ENCODE measurements around the gene SEMA5A. TPM values are rescaled to one million over a fixed set of nuclear protein-coding genes. Genes with fewer than 3 reads are reported as not detected.

SEMA5A gene
- total RNA-seq, 5 donors from 2014 or later (not counting 1 experiment from before 2014, with no cell fraction given) = 0.60 to 5.1 (median 1.5) TPM

GRCh38 chr5:9573796-9574195 lies 27.9 kb upstream of the SEMA5A start:
- Mint-ChIP-seq H3K36me3 (no peaks in the 10 kb centered on the region), H3K9me3 (peaks cover 15 to 19% (median 17%) of the 10 kb centered on the region in 3 donors), H3K4me3 (no peak overlapping the region), H3K4me1 (no peaks in the 10 kb centered on the region), H3K27ac (no peak overlapping the region), H3K27me3 (no peaks in the 10 kb centered on the region)
- CTCF ChIA-PET = no interaction called here
- no peak for ATAC-seq (replicated peaks in 1 of 4)
- H3K4me3 ChIP-seq (ENCODE audit: control insufficient read depth in 1 of 2, extremely low read depth in 1 of 2, low read length in 1 of 2) = no peak overlapping the region
- H3K9me3 ChIP-seq = no peaks in the 10 kb centered on the region
- H3K27me3 ChIP-seq (replicated peaks in 1 of 2; ENCODE audit: control insufficient read depth in 2 of 2, extremely low read depth in 1 of 2, insufficient read depth in 2 of 2, low read length in 1 of 2) = no peaks in the 10 kb centered on the region
- no CpG with 5 or more reads among the region's 6 CpGs for WGBS (ENCODE audit: insufficient coverage)
- POLR2A ChIA-PET = no interaction called here
- H3K27ac ChIP-seq (ENCODE audit: low read length) = no peak overlapping the region
- H3K4me1 ChIP-seq (ENCODE audit: control insufficient read depth in 1 of 2, extremely low read depth in 1 of 2, insufficient read depth in 2 of 2, low read length in 2 of 2) = no peaks in the 10 kb centered on the region
- no peaks in the 10 kb centered on the region for H3K36me3 ChIP-seq (ENCODE audit: control insufficient read depth in 2 of 2, extremely low read depth in 1 of 2, insufficient read depth in 1 of 2, low read length in 1 of 2)
- DNase-seq = no peak

- POLR2A ChIA-PET = no interaction called here
- H3K36me3 Mint-ChIP-seq = no peaks in the 10 kb centered on the region
- H3K4me1 Mint-ChIP-seq = no peaks in the 10 kb centered on the region
- no peak overlapping the region for H3K4me3 Mint-ChIP-seq
- no peak for DNase-seq
- Histone ChIP-seq H3K36me3 (ENCODE audit: control insufficient read depth in 2 of 2, extremely low read depth in 1 of 2, insufficient read depth in 1 of 2, low read length in 1 of 2) (no peaks in the 10 kb centered on the region), H3K27ac (ENCODE audit: low read length) (no peak overlapping the region), H3K4me3 (ENCODE audit: control insufficient read depth in 1 of 2, extremely low read depth in 1 of 2, low read length in 1 of 2) (no peak overlapping the region), H3K9me3 (no peaks in the 10 kb centered on the region), H3K4me1 (ENCODE audit: control insufficient read depth in 1 of 2, extremely low read depth in 1 of 2, insufficient read depth in 2 of 2, low read length in 2 of 2) (no peaks in the 10 kb centered on the region), H3K27me3 (replicated peaks in 1 of 2; ENCODE audit: control insufficient read depth in 2 of 2, extremely low read depth in 1 of 2, insufficient read depth in 2 of 2, low read length in 1 of 2) (no peaks in the 10 kb centered on the region)
- H3K9me3 Mint-ChIP-seq = peaks cover 14 to 19% (median 17%) of the 10 kb centered on the region in 3 donors
- no peak overlapping the region for H3K27ac Mint-ChIP-seq
- ATAC-seq (replicated peaks in 1 of 4) = no peak
- H3K27me3 Mint-ChIP-seq = no peaks in the 10 kb centered on the region
- WGBS (ENCODE audit: insufficient coverage) = 91% methylated on average over 4 of the region's 8 CpGs
- CTCF ChIA-PET = no interaction called here
Observed at GRCh38 chr5:9572246-9572645, 26.4 kb upstream of the SEMA5A start.

GRCh38 chr5:9570876-9571275 lies 25.0 kb upstream of the SEMA5A start:
- Mint-ChIP-seq H3K4me3 (no peak overlapping the region), H3K4me1 (no peaks in the 10 kb centered on the region), H3K27ac (no peak overlapping the region), H3K36me3 (no peaks in the 10 kb centered on the region), H3K27me3 (peaks cover 0 to 3% of the 10 kb centered on the region in 2 donors), H3K9me3 (peaks cover 14 to 19% (median 17%) of the 10 kb centered on the region in 3 donors)
- H3K27ac ChIP-seq (ENCODE audit: low read length) = no peak overlapping the region
- H3K9me3 ChIP-seq = no peaks in the 10 kb centered on the region
- no CpG with 5 or more reads among the region's 6 CpGs for WGBS (ENCODE audit: insufficient coverage)
- CTCF ChIA-PET = no interaction called here
- DNase-seq (no peak), ATAC-seq (replicated peaks in 1 of 4) (no peak)
- no peaks in the 10 kb centered on the region for H3K4me1 ChIP-seq (ENCODE audit: control insufficient read depth in 1 of 2, extremely low read depth in 1 of 2, insufficient read depth in 2 of 2, low read length in 2 of 2)
- POLR2A ChIA-PET = no interaction called here
- no peaks in the 10 kb centered on the region for H3K36me3 ChIP-seq (ENCODE audit: control insufficient read depth in 2 of 2, extremely low read depth in 1 of 2, insufficient read depth in 1 of 2, low read length in 1 of 2)
- H3K4me3 ChIP-seq (ENCODE audit: control insufficient read depth in 1 of 2, extremely low read depth in 1 of 2, low read length in 1 of 2) = no peak overlapping the region
- no peaks in the 10 kb centered on the region for H3K27me3 ChIP-seq (replicated peaks in 1 of 2; ENCODE audit: control insufficient read depth in 2 of 2, extremely low read depth in 1 of 2, insufficient read depth in 2 of 2, low read length in 1 of 2)

- no peaks in the 10 kb centered on the region for H3K4me1 ChIP-seq (ENCODE audit: control insufficient read depth in 1 of 2, extremely low read depth in 1 of 2, insufficient read depth in 2 of 2, low read length in 2 of 2)
- Mint-ChIP-seq H3K27ac (no peak overlapping the region), H3K4me3 (no peak overlapping the region), H3K4me1 (no peaks in the 10 kb centered on the region), H3K36me3 (no peaks in the 10 kb centered on the region), H3K27me3 (peaks cover 0 to 10% of the 10 kb centered on the region in 2 donors), H3K9me3 (peaks cover 9 to 15% (median 12%) of the 10 kb centered on the region in 3 donors)
- DNase-seq (no peak), ATAC-seq (replicated peaks in 1 of 4) (no peak)
- no peaks in the 10 kb centered on the region for H3K36me3 ChIP-seq (ENCODE audit: control insufficient read depth in 2 of 2, extremely low read depth in 1 of 2, insufficient read depth in 1 of 2, low read length in 1 of 2)
- no peaks in the 10 kb centered on the region for H3K27me3 ChIP-seq (replicated peaks in 1 of 2; ENCODE audit: control insufficient read depth in 2 of 2, extremely low read depth in 1 of 2, insufficient read depth in 2 of 2, low read length in 1 of 2)
- POLR2A ChIA-PET = no interaction called here
- CTCF ChIA-PET = interaction anchor here in 1 of 2 donors (0.6 kb wide), 1 partner anchor 104 kb away, joined by 4 read pairs; no protein-coding TSS in a partner anchor
- H3K27ac ChIP-seq (ENCODE audit: low read length) = no peak overlapping the region
- H3K9me3 ChIP-seq = no peaks in the 10 kb centered on the region
- H3K4me3 ChIP-seq (ENCODE audit: control insufficient read depth in 1 of 2, extremely low read depth in 1 of 2, low read length in 1 of 2) = no peak overlapping the region
Observed at GRCh38 chr5:9567039-9567438, 21.2 kb upstream of the SEMA5A start.

- Histone ChIP-seq H3K27me3 (replicated peaks in 1 of 2; ENCODE audit: control insufficient read depth in 2 of 2, extremely low read depth in 1 of 2, insufficient read depth in 2 of 2, low read length in 1 of 2) (no peaks in the 10 kb centered on the region), H3K4me1 (ENCODE audit: control insufficient read depth in 1 of 2, extremely low read depth in 1 of 2, insufficient read depth in 2 of 2, low read length in 2 of 2) (no peaks in the 10 kb centered on the region), H3K4me3 (ENCODE audit: control insufficient read depth in 1 of 2, extremely low read depth in 1 of 2, low read length in 1 of 2) (no peak overlapping the region), H3K27ac (ENCODE audit: low read length) (no peak overlapping the region), H3K36me3 (ENCODE audit: control insufficient read depth in 2 of 2, extremely low read depth in 1 of 2, insufficient read depth in 1 of 2, low read length in 1 of 2) (no peaks in the 10 kb centered on the region), H3K9me3 (no peaks in the 10 kb centered on the region)
- ChIA-PET POLR2A (no interaction called here), CTCF (no interaction called here)
- Mint-ChIP-seq H3K27ac (no peak overlapping the region), H3K4me1 (no peaks in the 10 kb centered on the region), H3K4me3 (no peak overlapping the region), H3K9me3 (peaks cover 2 to 11% (median 5%) of the 10 kb centered on the region in 3 donors), H3K36me3 (no peaks in the 10 kb centered on the region), H3K27me3 (peaks cover 0 to 10% of the 10 kb centered on the region in 2 donors)
- DNase-seq (no peak), ATAC-seq (replicated peaks in 1 of 4) (no peak)
- WGBS (ENCODE audit: insufficient coverage) = 60% methylated on average over 1 of the region's 4 CpGs
Observed at GRCh38 chr5:9564752-9565151, 18.9 kb upstream of the SEMA5A start.

- H3K27me3 Mint-ChIP-seq = peaks cover 0 to 10% of the 10 kb centered on the region in 2 donors
- no peak for ATAC-seq (replicated peaks in 1 of 4)
- 53% methylated on average over 5 of the region's 7 CpGs for WGBS (ENCODE audit: insufficient coverage)
- no peaks in the 10 kb centered on the region for H3K9me3 ChIP-seq
- DNase-seq = no peak
- peaks cover 0 to 6% (median 2%) of the 10 kb centered on the region in 3 donors for H3K9me3 Mint-ChIP-seq
- H3K4me1 Mint-ChIP-seq = no peaks in the 10 kb centered on the region
- H3K36me3 ChIP-seq (ENCODE audit: control insufficient read depth in 2 of 2, extremely low read depth in 1 of 2, insufficient read depth in 1 of 2, low read length in 1 of 2) = no peaks in the 10 kb centered on the region
- H3K27me3 ChIP-seq (replicated peaks in 1 of 2; ENCODE audit: control insufficient read depth in 2 of 2, extremely low read depth in 1 of 2, insufficient read depth in 2 of 2, low read length in 1 of 2) = no peaks in the 10 kb centered on the region
- no peaks in the 10 kb centered on the region for H3K36me3 Mint-ChIP-seq
- no peak overlapping the region for H3K27ac Mint-ChIP-seq
- no peak overlapping the region for H3K27ac ChIP-seq (ENCODE audit: low read length)
- no peak overlapping the region for H3K4me3 Mint-ChIP-seq
- ChIA-PET POLR2A (no interaction called here), CTCF (no interaction called here)
- H3K4me1 ChIP-seq (ENCODE audit: control insufficient read depth in 1 of 2, extremely low read depth in 1 of 2, insufficient read depth in 2 of 2, low read length in 2 of 2) = no peaks in the 10 kb centered on the region
- no peak overlapping the region for H3K4me3 ChIP-seq (ENCODE audit: control insufficient read depth in 1 of 2, extremely low read depth in 1 of 2, low read length in 1 of 2)
Observed at GRCh38 chr5:9562141-9562540, 16.3 kb upstream of the SEMA5A start.

- Histone ChIP-seq H3K4me1 (ENCODE audit: control insufficient read depth in 1 of 2, extremely low read depth in 1 of 2, insufficient read depth in 2 of 2, low read length in 2 of 2) (no peaks in the 10 kb centered on the region), H3K27ac (ENCODE audit: low read length) (no peak overlapping the region), H3K27me3 (replicated peaks in 1 of 2; ENCODE audit: control insufficient read depth in 2 of 2, extremely low read depth in 1 of 2, insufficient read depth in 2 of 2, low read length in 1 of 2) (no peaks in the 10 kb centered on the region), H3K4me3 (ENCODE audit: control insufficient read depth in 1 of 2, extremely low read depth in 1 of 2, low read length in 1 of 2) (no peak overlapping the region), H3K9me3 (no peaks in the 10 kb centered on the region), H3K36me3 (ENCODE audit: control insufficient read depth in 2 of 2, extremely low read depth in 1 of 2, insufficient read depth in 1 of 2, low read length in 1 of 2) (no peaks in the 10 kb centered on the region)
- ChIA-PET CTCF (no interaction called here), POLR2A (no interaction called here)
- Mint-ChIP-seq H3K9me3 (peaks cover 0 to 6% (median 2%) of the 10 kb centered on the region in 3 donors), H3K27me3 (peaks cover 0 to 6% of the 10 kb centered on the region in 2 donors), H3K4me1 (no peaks in the 10 kb centered on the region), H3K4me3 (no peak overlapping the region), H3K36me3 (no peaks in the 10 kb centered on the region), H3K27ac (no peak overlapping the region)
- DNase-seq = no peak
- no peak for ATAC-seq (replicated peaks in 1 of 4)
- no CpG with 5 or more reads among the region's 3 CpGs for WGBS (ENCODE audit: insufficient coverage)
Observed at GRCh38 chr5:9559965-9560364, 14.1 kb upstream of the SEMA5A start.

Data from T-cell (primary cell).